HepG2 (cell line): Measurements from ENCODE around the gene INHBC. TPM values are rescaled to one million over a fixed set of nuclear protein-coding genes. Genes with fewer than 3 reads are reported as not detected.

ENCODE experiments used
- BRCA1 ChIP-seq: sonication (generic); formaldehyde crosslinking; IDR thresholded peaks from 2 replicates; pipeline ENCODE4 v1.4.0; 2020; ENCODE audit warnings: missing genetic modification reagents
- GATAD1 ChIP-seq: IDR thresholded peaks from 2 replicates; pipeline ENCODE4 v1.6.1; 2016; ENCODE audit warnings: missing genetic modification reagents, missing compliant biosample characterization
- KAT8 ChIP-seq: IDR thresholded peaks from 2 replicates; pipeline ENCODE4 v1.6.1; 2016; ENCODE audit warnings: missing genetic modification reagents, missing compliant biosample characterization
- MIXL1 ChIP-seq: IDR thresholded peaks from 2 replicates; pipeline ENCODE4 v1.6.1; 2016
- NFYC ChIP-seq: IDR thresholded peaks from 2 replicates; pipeline ENCODE4 v1.6.1; 2016; ENCODE audit warnings: missing genetic modification reagents, missing compliant biosample characterization
- PCBP2 ChIP-seq: fragments of 200-400 bp; formaldehyde crosslinking; optimal IDR thresholded peaks from 2 replicates; pipeline ENCODE3; 2018; ENCODE audit warnings: low read length, low read depth; ENCODE audit not compliant: poor library complexity, severe bottlenecking
- TEAD3 ChIP-seq: optimal IDR thresholded peaks from 2 replicates; pipeline ENCODE3; 2016; ENCODE audit warnings: borderline replicate concordance
- ZFP90 ChIP-seq: sonication (generic); formaldehyde crosslinking; IDR thresholded peaks from 2 replicates; pipeline ENCODE4 v1.8.0; 2022; ENCODE audit warnings: missing genetic modification reagents, mild to moderate bottlenecking, inconsistent platforms, borderline replicate concordance
- ZIK1 ChIP-seq: sonication (generic); formaldehyde crosslinking; IDR thresholded peaks from 2 replicates; pipeline ENCODE4 v1.5.0; 2020; ENCODE audit warnings: mild to moderate bottlenecking, low read depth, missing genetic modification reagents, borderline replicate concordance
- ZNF496 ChIP-seq: sonication (generic); formaldehyde crosslinking; IDR thresholded peaks from 2 replicates; pipeline ENCODE4 v1.8.1; 2023; ENCODE audit warnings: mild to moderate bottlenecking, moderate library complexity, missing genetic modification reagents; ENCODE audit not compliant: insufficient replicate concordance
- ZNF761 ChIP-seq: sonication (generic); formaldehyde crosslinking; conservative IDR thresholded peaks from 2 replicates; pipeline ENCODE4 v1.4.0; 2020; ENCODE audit warnings: mild to moderate bottlenecking, missing genetic modification reagents
- polyA plus RNA-seq, 8 experiments: library from polyadenylated mRNA; depleted of rRNA in 3 of 8; stranded (reverse) in 7 of 8; unstranded in 1 of 8; fragments of >200 nt; fragmentation: Illumina TruSeq in 4 of 8; extraction: Trizol in 4 of 8; gene quantifications; 2 replicates each; pipeline versions ENCODE4 v1.2.1 to v1.2.3, GENCODE V29; 2011 to 2016; ENCODE audit warnings: low read depth in 4 of 8, missing spikeins in 1 of 8, mixed read lengths in 1 of 8; ENCODE audit not compliant: insufficient read depth in 1 of 8
- total RNA-seq, 5 experiments: library from RNA; depleted of rRNA; stranded (reverse); fragments of >200 nt; fragmentation: Illumina TruSeq; extraction: Trizol; gene quantifications; 2 replicates each; pipeline ENCODE4 v1.2.3, GENCODE V29; 2016; ENCODE audit warnings: low read depth in 1 of 5
- TF ChIP-seq, protein P1 (sequence below), 2 experiments: fragments of 450-650 bp in 1 of 2; sonication (generic) in 1 of 2; formaldehyde crosslinking in 1 of 2; IDR thresholded peaks; 2 replicates each; pipeline versions ENCODE4 v1.6.1 to v1.8.0; 2016 to 2022; ENCODE audit warnings: antibody characterized with exemption in 1 of 2, mild to moderate bottlenecking in 1 of 2, missing genetic modification reagents in 1 of 2
- TF ChIP-seq, protein P2 (sequence below): IDR thresholded peaks from 2 replicates; pipeline ENCODE4 v1.6.1; 2016; ENCODE audit warnings: low read depth, control low read depth
- TF ChIP-seq, protein P3 (sequence below): sonication (generic); formaldehyde crosslinking; IDR thresholded peaks from 2 replicates; pipeline ENCODE4 v1.5.1; 2020; ENCODE audit warnings: missing genetic modification reagents, mild to moderate bottlenecking, borderline replicate concordance

Gene INHBC
- total and polyA plus RNA-seq, 2 of the 13 experiments (the other 11 are each of a cell fraction or from before 2014, with no cell fraction given): 1.8 to 13.8 TPM

DNA sequence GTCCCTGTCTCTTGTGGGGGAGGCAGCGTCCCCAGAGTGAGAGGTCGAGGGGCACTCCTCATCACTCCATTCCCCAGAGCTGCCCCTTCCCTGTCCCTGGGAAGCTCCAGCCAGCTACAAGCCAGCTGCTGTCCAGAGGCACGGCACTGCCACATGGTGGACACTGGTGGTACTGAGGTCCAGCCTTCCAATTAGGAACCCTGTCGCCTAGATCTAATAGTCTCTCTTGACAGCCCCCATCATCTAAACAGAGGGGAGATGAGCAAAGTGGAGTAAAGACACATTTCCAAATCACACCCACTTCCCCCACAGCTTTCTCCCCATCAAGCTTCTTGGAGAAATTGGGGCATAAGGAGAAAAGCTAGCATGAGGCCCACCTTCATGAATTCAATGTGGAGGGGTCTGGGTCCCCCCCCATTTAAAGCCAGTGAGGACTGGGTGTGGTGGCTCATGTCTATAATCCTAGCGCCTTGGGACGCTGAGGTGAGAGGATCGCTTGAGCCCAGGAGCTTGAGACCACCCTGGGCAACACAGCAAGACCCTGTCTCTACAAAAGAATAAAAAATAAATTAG lies 18.4 kb downstream of the INHBC start (continued):
- TF ChIP-seq, protein P1, sequence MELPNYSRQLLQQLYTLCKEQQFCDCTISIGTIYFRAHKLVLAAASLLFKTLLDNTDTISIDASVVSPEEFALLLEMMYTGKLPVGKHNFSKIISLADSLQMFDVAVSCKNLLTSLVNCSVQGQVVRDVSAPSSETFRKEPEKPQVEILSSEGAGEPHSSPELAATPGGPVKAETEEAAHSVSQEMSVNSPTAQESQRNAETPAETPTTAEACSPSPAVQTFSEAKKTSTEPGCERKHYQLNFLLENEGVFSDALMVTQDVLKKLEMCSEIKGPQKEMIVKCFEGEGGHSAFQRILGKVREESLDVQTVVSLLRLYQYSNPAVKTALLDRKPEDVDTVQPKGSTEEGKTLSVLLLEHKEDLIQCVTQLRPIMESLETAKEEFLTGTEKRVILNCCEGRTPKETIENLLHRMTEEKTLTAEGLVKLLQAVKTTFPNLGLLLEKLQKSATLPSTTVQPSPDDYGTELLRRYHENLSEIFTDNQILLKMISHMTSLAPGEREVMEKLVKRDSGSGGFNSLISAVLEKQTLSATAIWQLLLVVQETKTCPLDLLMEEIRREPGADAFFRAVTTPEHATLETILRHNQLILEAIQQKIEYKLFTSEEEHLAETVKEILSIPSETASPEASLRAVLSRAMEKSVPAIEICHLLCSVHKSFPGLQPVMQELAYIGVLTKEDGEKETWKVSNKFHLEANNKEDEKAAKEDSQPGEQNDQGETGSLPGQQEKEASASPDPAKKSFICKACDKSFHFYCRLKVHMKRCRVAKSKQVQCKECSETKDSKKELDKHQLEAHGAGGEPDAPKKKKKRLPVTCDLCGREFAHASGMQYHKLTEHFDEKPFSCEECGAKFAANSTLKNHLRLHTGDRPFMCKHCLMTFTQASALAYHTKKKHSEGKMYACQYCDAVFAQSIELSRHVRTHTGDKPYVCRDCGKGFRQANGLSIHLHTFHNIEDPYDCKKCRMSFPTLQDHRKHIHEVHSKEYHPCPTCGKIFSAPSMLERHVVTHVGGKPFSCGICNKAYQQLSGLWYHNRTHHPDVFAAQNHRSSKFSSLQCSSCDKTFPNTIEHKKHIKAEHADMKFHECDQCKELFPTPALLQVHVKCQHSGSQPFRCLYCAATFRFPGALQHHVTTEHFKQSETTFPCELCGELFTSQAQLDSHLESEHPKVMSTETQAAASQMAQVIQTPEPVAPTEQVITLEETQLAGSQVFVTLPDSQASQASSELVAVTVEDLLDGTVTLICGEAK (IDR thresholded peaks at IDR 0.05): no peak
- TF ChIP-seq, protein P1 (CRISPR knock-in tag; IDR thresholded peaks at IDR 0.05): no peak
- TF ChIP-seq PCBP2 (no peak), ZIK1 (no peak), MIXL1 (peak; percentile 55), KAT8 (CRISPR knock-in tag) (no peak), ZFP90 (CRISPR knock-in tag) (no peak), TEAD3 (CRISPR knock-in tag) (peak; percentile 40), ZNF761 (CRISPR knock-in tag) (no peak), NFYC (no peak), BRCA1 (no peak), GATAD1 (CRISPR knock-in tag) (no peak), ZNF496 (CRISPR knock-in tag) (no peak)
- TF ChIP-seq, protein P2, sequence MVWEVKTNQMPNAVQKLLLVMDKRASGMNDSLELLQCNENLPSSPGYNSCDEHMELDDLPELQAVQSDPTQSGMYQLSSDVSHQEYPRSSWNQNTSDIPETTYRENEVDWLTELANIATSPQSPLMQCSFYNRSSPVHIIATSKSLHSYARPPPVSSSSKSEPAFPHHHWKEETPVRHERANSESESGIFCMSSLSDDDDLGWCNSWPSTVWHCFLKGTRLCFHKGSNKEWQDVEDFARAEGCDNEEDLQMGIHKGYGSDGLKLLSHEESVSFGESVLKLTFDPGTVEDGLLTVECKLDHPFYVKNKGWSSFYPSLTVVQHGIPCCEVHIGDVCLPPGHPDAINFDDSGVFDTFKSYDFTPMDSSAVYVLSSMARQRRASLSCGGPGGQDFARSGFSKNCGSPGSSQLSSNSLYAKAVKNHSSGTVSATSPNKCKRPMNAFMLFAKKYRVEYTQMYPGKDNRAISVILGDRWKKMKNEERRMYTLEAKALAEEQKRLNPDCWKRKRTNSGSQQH (CRISPR knock-in tag): no peak
- TF ChIP-seq, protein P3, sequence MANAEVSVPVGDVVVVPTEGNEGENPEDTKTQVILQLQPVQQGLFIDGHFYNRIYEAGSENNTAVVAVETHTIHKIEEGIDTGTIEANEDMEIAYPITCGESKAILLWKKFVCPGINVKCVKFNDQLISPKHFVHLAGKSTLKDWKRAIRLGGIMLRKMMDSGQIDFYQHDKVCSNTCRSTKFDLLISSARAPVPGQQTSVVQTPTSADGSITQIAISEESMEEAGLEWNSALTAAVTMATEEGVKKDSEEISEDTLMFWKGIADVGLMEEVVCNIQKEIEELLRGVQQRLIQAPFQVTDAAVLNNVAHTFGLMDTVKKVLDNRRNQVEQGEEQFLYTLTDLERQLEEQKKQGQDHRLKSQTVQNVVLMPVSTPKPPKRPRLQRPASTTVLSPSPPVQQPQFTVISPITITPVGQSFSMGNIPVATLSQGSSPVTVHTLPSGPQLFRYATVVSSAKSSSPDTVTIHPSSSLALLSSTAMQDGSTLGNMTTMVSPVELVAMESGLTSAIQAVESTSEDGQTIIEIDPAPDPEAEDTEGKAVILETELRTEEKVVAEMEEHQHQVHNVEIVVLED: no peak
